HG03095 (cell line): Measurements from ENCODE around the gene FAM111B.
"Not testable (repeated sequence)": the region's sequence is repeated elsewhere in the genome, so short reads cannot be mapped to it uniquely, and the experiment has no call there.

Experiments used
- ATAC-seq: cut with Tn5 transposase; IDR thresholded peaks from one replicate; pipeline ENCODE4 v1.9.1; 2021; ENCODE audit warnings: moderate library complexity; ENCODE audit not compliant: unreplicated experiment

Gene FAM111B

GRCh38 chr11:59106363-59107336, at the start of gene FAM111B:
Gene FAM111B, plus strand, starts transcription at chr11:59107237. Its CDS starts 2,389 bp downstream, at chr11:59109626.
- ATAC-seq, result peak; percentile 63

- peak; percentile 91 for ATAC-seq
These were observed 48.7 kb upstream of the FAM111B start for GRCh38 chr11:59058120-59059033.

- ATAC-seq, result not testable (repeated sequence)
These were observed 46.9 kb upstream of the FAM111B start for GRCh38 chr11:59060096-59060495.

- ATAC-seq, result no peak
These were observed 44.2 kb upstream of the FAM111B start for GRCh38 chr11:59062602-59063529.

GRCh38 chr11:59063996-59064727, 42.9 kb upstream of the FAM111B start:
- peak; percentile 77 for ATAC-seq

GRCh38 chr11:59069087-59069486, 38.0 kb upstream of the FAM111B start:
- ATAC-seq, result no peak

- no peak for ATAC-seq
These were observed 30.0 kb upstream of the FAM111B start for GRCh38 chr11:59076876-59077571.

- no peak for ATAC-seq
These were observed 28.6 kb upstream of the FAM111B start for GRCh38 chr11:59078435-59078834.

- no peak for ATAC-seq
These were observed 28.0 kb upstream of the FAM111B start for GRCh38 chr11:59079086-59079485.

- not testable (repeated sequence) for ATAC-seq
These were observed 26.6 kb upstream of the FAM111B start for GRCh38 chr11:59080421-59080820.

- not testable (repeated sequence) for ATAC-seq
These were observed 25.5 kb upstream of the FAM111B start for GRCh38 chr11:59081430-59082020.

- not testable (repeated sequence) for ATAC-seq
These were observed 21.0 kb upstream of the FAM111B start, which contains the start of gene GLYATL1B for GRCh38 chr11:59086007-59086406. Gene GLYATL1B, plus strand, starts transcription at chr11:59086307. Its CDS starts 0 bp downstream, at chr11:59086307.

GRCh38 chr11:59088162-59088561, 18.9 kb upstream of the FAM111B start:
- ATAC-seq, result no peak

- ATAC-seq, result not testable (repeated sequence)
These were observed 13.5 kb upstream of the FAM111B start for GRCh38 chr11:59093576-59093975.

- ATAC-seq, result peak; percentile 74
These were observed 11.8 kb upstream of the FAM111B start for GRCh38 chr11:59095225-59095624.

GRCh38 chr11:59095972-59096575, 11.0 kb upstream of the FAM111B start:
- ATAC-seq, result not testable (repeated sequence)

GRCh38 chr11:59097113-59097708, 9.8 kb upstream of the FAM111B start:
- ATAC-seq, result peak; percentile 42

- ATAC-seq, result not testable (repeated sequence)
These were observed 9.1 kb upstream of the FAM111B start for GRCh38 chr11:59097938-59098337.
